ENCODE results near the gene INPP4A.

- TF ChIP-seq SP1 (IDR thresholded peaks at IDR 0.05) (no peak), SP1 (CRISPR knock-in tag; IDR thresholded peaks at IDR 0.05) (no peak), STAG1 (CRISPR knock-in tag; IDR thresholded peaks at IDR 0.05) (no peak), ZSCAN21 (CRISPR knock-in tag; IDR thresholded peaks at IDR 0.05; ENCODE audit: borderline replicate concordance) (no peak), JUN (CRISPR knock-in tag; IDR thresholded peaks at IDR 0.05) (no peak), IKZF1 (IDR thresholded peaks at IDR 0.05) (no peak), ARID2 (CRISPR knock-in tag; IDR thresholded peaks at IDR 0.05; ENCODE audit: borderline replicate concordance) (no peak), ZNF713 (CRISPR knock-in tag; IDR thresholded peaks at IDR 0.05) (no peak), ZNF569 (CRISPR knock-in tag; IDR thresholded peaks at IDR 0.05; ENCODE audit: borderline replicate concordance) (no peak)
- TF ChIP-seq, protein P1, sequence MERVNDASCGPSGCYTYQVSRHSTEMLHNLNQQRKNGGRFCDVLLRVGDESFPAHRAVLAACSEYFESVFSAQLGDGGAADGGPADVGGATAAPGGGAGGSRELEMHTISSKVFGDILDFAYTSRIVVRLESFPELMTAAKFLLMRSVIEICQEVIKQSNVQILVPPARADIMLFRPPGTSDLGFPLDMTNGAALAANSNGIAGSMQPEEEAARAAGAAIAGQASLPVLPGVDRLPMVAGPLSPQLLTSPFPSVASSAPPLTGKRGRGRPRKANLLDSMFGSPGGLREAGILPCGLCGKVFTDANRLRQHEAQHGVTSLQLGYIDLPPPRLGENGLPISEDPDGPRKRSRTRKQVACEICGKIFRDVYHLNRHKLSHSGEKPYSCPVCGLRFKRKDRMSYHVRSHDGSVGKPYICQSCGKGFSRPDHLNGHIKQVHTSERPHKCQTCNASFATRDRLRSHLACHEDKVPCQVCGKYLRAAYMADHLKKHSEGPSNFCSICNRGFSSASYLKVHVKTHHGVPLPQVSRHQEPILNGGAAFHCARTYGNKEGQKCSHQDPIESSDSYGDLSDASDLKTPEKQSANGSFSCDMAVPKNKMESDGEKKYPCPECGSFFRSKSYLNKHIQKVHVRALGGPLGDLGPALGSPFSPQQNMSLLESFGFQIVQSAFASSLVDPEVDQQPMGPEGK (CRISPR knock-in tag; IDR thresholded peaks at IDR 0.05) = no peak
- TF ChIP-seq, protein P2, sequence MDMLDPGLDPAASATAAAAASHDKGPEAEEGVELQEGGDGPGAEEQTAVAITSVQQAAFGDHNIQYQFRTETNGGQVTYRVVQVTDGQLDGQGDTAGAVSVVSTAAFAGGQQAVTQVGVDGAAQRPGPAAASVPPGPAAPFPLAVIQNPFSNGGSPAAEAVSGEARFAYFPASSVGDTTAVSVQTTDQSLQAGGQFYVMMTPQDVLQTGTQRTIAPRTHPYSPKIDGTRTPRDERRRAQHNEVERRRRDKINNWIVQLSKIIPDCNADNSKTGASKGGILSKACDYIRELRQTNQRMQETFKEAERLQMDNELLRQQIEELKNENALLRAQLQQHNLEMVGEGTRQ (IDR thresholded peaks at IDR 0.05; ENCODE audit: low read depth, low read length) = no peak
- TF ChIP-seq, protein P2 (CRISPR knock-in tag; IDR thresholded peaks at IDR 0.05; ENCODE audit: borderline replicate concordance) = no peak
Observed at GRCh38 chr2:98505311-98505808, 60.7 kb downstream of the INPP4A start.
